ENCODE measurements around the gene URM1.

- TF ChIP-seq NPAS2 (CRISPR knock-in tag; IDR thresholded peaks at IDR 0.05; ENCODE audit: borderline replicate concordance) = no peak
- no peak for TF ChIP-seq MYC (IDR thresholded peaks at IDR 0.05; ENCODE audit: borderline replicate concordance, low read length)
- TF ChIP-seq BHLHE40 (IDR thresholded peaks at IDR 0.05; ENCODE audit: low read depth, low read length) = no peak
- TF ChIP-seq CTCF (IDR thresholded peaks at IDR 0.05) = no peak
- TF ChIP-seq MAX (IDR thresholded peaks at IDR 0.05) = no peak
- TF ChIP-seq POLR2AphosphoS2 (conservative IDR thresholded peaks at IDR 0.05; ENCODE audit: low read length) = no peak
- no peak for TF ChIP-seq CBX8 (IDR thresholded peaks at IDR 0.05)
- no peak for TF ChIP-seq POLR2A (IDR thresholded peaks at IDR 0.05; ENCODE audit: low read length)
- TF ChIP-seq GATA3 (IDR thresholded peaks at IDR 0.05; ENCODE audit: borderline replicate concordance) = no peak
- TF ChIP-seq REST (IDR thresholded peaks at IDR 0.05) = no peak
These were observed 22.8 kb downstream of the URM1 start for GRCh38 chr9:128393970-128394369.

Measured in A549 (cell line).